ENCODE results near the gene MRPS16. TPM values are rescaled to one million over a fixed set of nuclear protein-coding genes. Genes with fewer than 3 reads are reported as not detected.

MRPS16 gene
- total and polyA plus RNA-seq, 7 donors, result 82.2 to 132 (median 128) TPM

DNA sequence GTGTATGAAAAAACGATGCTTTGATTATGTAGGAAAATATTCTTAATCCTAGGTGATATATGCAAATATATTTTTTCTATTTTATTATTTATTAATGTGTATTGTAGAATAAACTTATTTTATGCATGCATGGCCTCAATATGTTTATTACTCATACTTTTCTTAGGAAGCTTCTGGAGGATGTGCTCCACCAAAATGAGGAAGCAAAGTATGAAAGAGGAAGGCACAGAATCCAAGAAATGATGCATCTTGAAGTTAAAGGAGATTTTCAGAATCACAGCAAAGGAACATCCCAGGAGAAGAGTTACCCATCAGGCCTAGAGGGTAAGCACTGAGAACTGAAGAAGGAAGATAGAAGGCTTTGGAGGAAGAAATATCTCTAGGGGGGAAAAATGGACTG lies 35.0 kb upstream of the MRPS16 start:
- Histone ChIP-seq H3K27me3 (ENCODE audit: insufficient read depth in 3 of 3, low read length in 2 of 3) (no peaks in the 10 kb centered on the region), H3K27ac (no peak overlapping the region), H3K9me3 (no peaks in the 10 kb centered on the region), H3K4me3 (no peak overlapping the region), H3K36me3 (ENCODE audit: insufficient read depth in 1 of 2, low read depth in 1 of 2) (peaks cover 0 to 13% of the 10 kb centered on the region in 2 donors), H3K4me1 (no peaks in the 10 kb centered on the region)
- intact Hi-C loops (cut with DNase I), result no loop called here
- DNase-seq (no peak), ATAC-seq (no peak)
- TF ChIP-seq, protein P1, sequence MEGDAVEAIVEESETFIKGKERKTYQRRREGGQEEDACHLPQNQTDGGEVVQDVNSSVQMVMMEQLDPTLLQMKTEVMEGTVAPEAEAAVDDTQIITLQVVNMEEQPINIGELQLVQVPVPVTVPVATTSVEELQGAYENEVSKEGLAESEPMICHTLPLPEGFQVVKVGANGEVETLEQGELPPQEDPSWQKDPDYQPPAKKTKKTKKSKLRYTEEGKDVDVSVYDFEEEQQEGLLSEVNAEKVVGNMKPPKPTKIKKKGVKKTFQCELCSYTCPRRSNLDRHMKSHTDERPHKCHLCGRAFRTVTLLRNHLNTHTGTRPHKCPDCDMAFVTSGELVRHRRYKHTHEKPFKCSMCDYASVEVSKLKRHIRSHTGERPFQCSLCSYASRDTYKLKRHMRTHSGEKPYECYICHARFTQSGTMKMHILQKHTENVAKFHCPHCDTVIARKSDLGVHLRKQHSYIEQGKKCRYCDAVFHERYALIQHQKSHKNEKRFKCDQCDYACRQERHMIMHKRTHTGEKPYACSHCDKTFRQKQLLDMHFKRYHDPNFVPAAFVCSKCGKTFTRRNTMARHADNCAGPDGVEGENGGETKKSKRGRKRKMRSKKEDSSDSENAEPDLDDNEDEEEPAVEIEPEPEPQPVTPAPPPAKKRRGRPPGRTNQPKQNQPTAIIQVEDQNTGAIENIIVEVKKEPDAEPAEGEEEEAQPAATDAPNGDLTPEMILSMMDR (IDR thresholded peaks at IDR 0.05), result no peak
- 87 to 94% (median 91%) methylated on average over 1 of the region's 1 CpG for WGBS, 3 donors

DNA sequence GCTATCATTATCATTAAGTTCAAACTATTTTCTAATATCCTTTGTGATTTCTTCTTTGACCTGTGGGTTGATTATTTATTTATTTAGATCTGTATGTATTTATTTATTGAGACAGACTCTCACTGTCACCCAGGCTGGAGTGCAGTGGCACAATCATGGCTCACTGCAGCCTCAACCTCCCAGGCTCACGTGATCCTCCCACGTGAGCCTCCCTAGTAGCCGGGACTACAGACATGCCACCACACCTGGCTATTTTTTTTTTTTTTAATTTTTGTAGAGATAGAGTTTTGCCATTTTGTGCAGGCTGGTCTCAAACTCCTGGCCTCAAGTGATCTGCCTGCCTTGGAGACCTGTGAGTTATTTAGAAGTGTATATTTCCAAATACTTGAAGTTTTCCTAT lies 28.7 kb upstream of the MRPS16 start:
- Histone ChIP-seq H3K27me3 (ENCODE audit: insufficient read depth in 3 of 3, low read length in 2 of 3) (no peaks in the 10 kb centered on the region), H3K36me3 (ENCODE audit: insufficient read depth in 1 of 2, low read depth in 1 of 2) (no peaks in the 10 kb centered on the region), H3K4me1 (no peaks in the 10 kb centered on the region), H3K27ac (no peak overlapping the region), H3K9me3 (no peaks in the 10 kb centered on the region), H3K4me3 (no peak overlapping the region)
- 84 to 86% (median 85%) methylated on average over 3 of the region's 3 CpGs for WGBS, 3 donors
- DNase-seq (no peak), ATAC-seq (no peak)
- intact Hi-C loops (cut with DNase I), result no loop called here
- TF ChIP-seq, protein P1 (IDR thresholded peaks at IDR 0.05), result no peak

DNA sequence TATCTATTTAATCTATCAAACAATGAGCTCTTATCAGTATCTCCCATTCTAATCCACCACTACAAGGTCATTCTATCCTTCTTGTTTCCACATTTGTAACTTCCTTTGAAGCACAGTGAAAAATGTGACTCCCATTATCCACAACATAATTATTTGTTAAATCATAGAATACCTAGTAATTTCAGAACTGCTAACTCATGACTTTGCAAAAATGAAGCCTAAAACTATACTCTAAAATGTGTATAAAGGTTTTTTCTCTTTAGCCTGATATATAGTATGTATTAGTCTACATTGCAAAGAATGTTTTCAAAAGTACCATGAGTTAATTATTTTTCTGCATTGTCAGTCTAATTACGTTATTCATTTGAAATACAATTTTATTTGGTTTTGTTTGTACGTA lies 12.0 kb upstream of the MRPS16 start:
- no peaks in the 10 kb centered on the region for H3K27me3 ChIP-seq (ENCODE audit: insufficient read depth in 3 of 3, low read length in 2 of 3)
- no peaks in the 10 kb centered on the region for H3K36me3 ChIP-seq (ENCODE audit: insufficient read depth in 1 of 2, low read depth in 1 of 2)
- DNase-seq (no peak), ATAC-seq (no peak)
- WGBS, 3 donors, result 89 to 96% (median 95%) methylated on average over 2 of the region's 2 CpGs
- H3K4me1 ChIP-seq, result no peaks in the 10 kb centered on the region
- no peaks in the 10 kb centered on the region for H3K9me3 ChIP-seq
- no peak overlapping the region for H3K27ac ChIP-seq
- intact Hi-C loops (cut with DNase I), result no loop called here
- TF ChIP-seq, protein P1 (IDR thresholded peaks at IDR 0.05), result no peak
- no peak overlapping the region for H3K4me3 ChIP-seq

DNA sequence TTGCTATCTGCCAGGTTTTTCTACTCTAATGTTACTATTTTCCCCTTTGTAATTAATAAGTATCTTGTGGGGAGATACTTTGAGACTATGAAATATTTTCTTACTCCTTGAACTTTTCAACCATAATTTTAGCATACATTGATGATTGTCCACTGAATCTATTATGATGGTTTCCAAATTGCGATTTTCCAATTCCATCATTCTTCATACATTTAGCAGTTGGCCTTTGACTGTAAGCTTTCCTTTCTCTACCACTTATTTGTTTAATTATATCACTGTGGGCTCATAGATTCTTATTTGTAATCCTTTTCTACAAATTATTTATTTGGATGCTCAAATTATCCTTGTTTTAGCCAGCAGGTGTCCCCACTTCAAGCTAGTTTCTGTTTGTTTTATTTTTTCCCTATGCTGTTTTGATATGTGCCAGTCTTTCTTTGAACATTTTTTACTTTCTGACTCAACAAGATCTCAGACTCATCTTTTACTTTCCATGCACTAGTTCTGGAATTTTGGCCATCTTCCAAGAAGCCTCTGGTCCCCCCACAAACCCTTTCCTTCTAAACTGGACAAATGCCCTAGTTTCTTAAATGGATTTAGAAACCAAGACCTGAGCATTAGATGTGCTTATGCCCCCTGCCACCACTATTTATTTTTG lies 11.4 kb upstream of the MRPS16 start:
- Histone ChIP-seq H3K27ac (no peak overlapping the region), H3K4me1 (no peaks in the 10 kb centered on the region), H3K9me3 (no peaks in the 10 kb centered on the region), H3K27me3 (ENCODE audit: insufficient read depth in 3 of 3, low read length in 2 of 3) (no peaks in the 10 kb centered on the region), H3K4me3 (no peak overlapping the region), H3K36me3 (ENCODE audit: insufficient read depth in 1 of 2, low read depth in 1 of 2) (no peaks in the 10 kb centered on the region)
- 58 to 63% (median 60%) methylated on average over 1 of the region's 1 CpG for WGBS, 3 donors
- intact Hi-C loops (cut with DNase I), result no loop called here
- DNase-seq (no peak), ATAC-seq (no peak)
- TF ChIP-seq, protein P1 (IDR thresholded peaks at IDR 0.05), result peak; percentile 37

Data from psoas muscle (tissue), 8 donors.